GM18870 (cell line): ENCODE measurements around the gene RRAS2.

Experiments used
- ATAC-seq: cut with Tn5 transposase; IDR thresholded peaks from one replicate; pipeline ENCODE4 v1.9.1; 2021; ENCODE audit warnings: moderate library complexity; ENCODE audit not compliant: unreplicated experiment

The RRAS2 gene

DNA sequence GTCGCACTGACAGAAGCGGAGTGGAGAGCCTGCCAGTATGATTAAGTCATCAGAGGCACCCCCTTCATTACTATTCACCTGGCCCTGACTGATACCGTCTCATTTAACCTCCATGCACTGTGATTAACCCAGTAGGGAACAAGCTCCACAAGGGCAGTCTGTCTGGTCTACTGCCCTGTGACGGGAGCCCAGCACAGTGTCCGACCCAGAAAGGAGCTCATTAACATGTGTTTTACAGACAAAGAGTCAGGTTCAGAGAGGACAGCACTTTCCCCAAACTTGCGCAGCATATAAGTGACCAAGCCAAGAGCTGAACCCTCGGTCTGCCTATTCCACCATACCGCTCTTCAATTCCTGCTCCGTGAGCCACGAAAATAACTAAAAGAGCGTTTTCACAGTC lies 129.5 kb downstream of the RRAS2 start:
- ATAC-seq: no peak

DNA sequence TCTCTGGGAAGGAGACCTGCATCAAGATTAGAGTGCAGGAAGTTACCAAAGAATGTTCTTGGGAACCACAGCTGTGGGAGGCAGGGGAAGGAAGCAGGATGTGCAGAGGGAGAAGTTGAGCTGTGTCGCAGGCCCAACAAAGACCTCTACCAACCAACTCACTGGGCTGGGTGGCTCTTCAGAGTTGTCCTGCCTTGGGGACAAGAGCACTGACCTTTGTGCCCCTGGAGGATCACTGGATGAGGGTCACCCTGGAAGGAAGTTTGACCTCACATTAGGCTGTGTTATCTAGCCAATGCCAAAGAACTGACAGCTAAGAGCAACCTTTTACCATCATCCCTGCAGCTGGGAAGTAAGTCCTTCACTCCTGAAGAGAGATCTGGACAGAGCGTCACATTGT lies 130.6 kb downstream of the RRAS2 start:
- no peak for ATAC-seq
